Transverse colon (tissue), 4 donors: ENCODE results near the gene GSG1L. TPM values are rescaled to one million over a fixed set of nuclear protein-coding genes. Genes with fewer than 3 reads are reported as not detected.

Source experiments
- DNase-seq: peaks from one replicate; pipeline ENCODE4 v3.0.0-alpha.2; 2019
- H3K27ac ChIP-seq, 4 donors: fragments of 200-600 bp; sonication (generic); 2 replicates each; pipeline ENCODE4 v1.5.1; 2016 to 2018; ENCODE audit warnings: inconsistent platforms in 4 of 4
- H3K27me3 ChIP-seq: fragments of 200-600 bp; sonication (generic); 2 replicates; pipeline ENCODE4 v1.5.1; 2017; ENCODE audit warnings: inconsistent platforms
- H3K36me3 ChIP-seq, 4 donors: fragments of 200-600 bp; sonication (generic); 2 replicates each; pipeline ENCODE4 v1.5.1; 2017 to 2019; ENCODE audit warnings: inconsistent platforms in 4 of 4
- H3K4me1 ChIP-seq, 4 donors: fragments of 200-600 bp; sonication (generic); 2 replicates each; pipeline ENCODE4 v1.5.1; 2017 to 2020; ENCODE audit warnings: inconsistent platforms in 4 of 4
- H3K4me3 ChIP-seq, 4 donors: fragments of 200-600 bp; sonication (generic); 1 replicate in 1 of 4; 2 replicates in 3 of 4; pipeline versions ENCODE4 v1.5.1 to v1.6.1; 2017 to 2019; ENCODE audit warnings: inconsistent platforms in 4 of 4
- H3K9me3 ChIP-seq, 2 donors: fragments of 200-600 bp; sonication (generic); 2 replicates each; pipeline ENCODE4 v1.5.1; 2017 to 2019; ENCODE audit warnings: inconsistent platforms in 2 of 2
- EP300 ChIP-seq: sonication (generic); formaldehyde crosslinking; IDR thresholded peaks from one replicate; pipeline ENCODE4 v1.6.1; 2017; ENCODE audit warnings: antibody characterized with exemption, low read depth
- POLR2A ChIP-seq: fragments of 450-650 bp; IDR thresholded peaks from one replicate; pipeline ENCODE4 v1.6.1; 2016; ENCODE audit warnings: antibody characterized with exemption, mild to moderate bottlenecking, moderate library complexity
- POLR2AphosphoS5 ChIP-seq, 3 donors: sonication (generic); formaldehyde crosslinking; IDR thresholded peaks; one replicate each; pipeline ENCODE4 v1.6.1; 2016; ENCODE audit warnings: antibody characterized with exemption in 3 of 3
- WGBS, 2 donors: methylation state at CpG; one replicate each; pipeline ENCODE4 v1.1.5; 2018; ENCODE audit warnings: low coverage in 1 of 2; 5-methylcytosine and 5-hydroxymethylcytosine counted together
- in situ Hi-C, 4 donors: fragments of 200-750 bp; cut with MboI; loops; one replicate each; pipeline versions ENCODE4 v1.15.0 to v1.15.1; 2017; ENCODE audit warnings: low sequenced_read_pairs in 3 of 4, low pct_ligation_motif_present in 1 of 4, low pct_unique_long_range_greater_than_20kb in 1 of 4
- intact Hi-C: fragments of 100-400 bp; cut with DNase I; formaldehyde crosslinking; loops from one replicate; pipeline ENCODE4 v1.15.1; 2023; ENCODE audit warnings: low total_unique reads
- total RNA-seq, 4 donors: library from RNA; depleted of rRNA; stranded (reverse); fragments of >200 nt; gene quantifications; one replicate each; pipeline ENCODE4 v1.1.0, GENCODE V29; 2016
- TF ChIP-seq, protein P1 (sequence below), 5 experiments: fragments of 200-600 bp in 3 of 5; fragments of 450-650 bp in 2 of 5; sonication (generic) in 3 of 5; IDR thresholded peaks; 1 replicate in 2 of 5; 2 replicates in 3 of 5; pipeline ENCODE4 v1.5.1; 2016 to 2017; ENCODE audit warnings: antibody characterized with exemption in 5 of 5, inconsistent platforms in 3 of 5, mild to moderate bottlenecking in 2 of 5, moderate library complexity in 1 of 5

The GSG1L gene
- total RNA-seq, 4 donors from 2014 or later = not detected

GRCh38 chr16:27791404-27791719, 272.2 kb downstream of the GSG1L start:
- WGBS, 2 donors = 84% methylated on average over 6 of the region's 6 CpGs; no CpG with 5 or more reads in 1 of the 2 donors
- Histone ChIP-seq H3K9me3 (no peaks in the 10 kb centered on the region), H3K27me3 (no peaks in the 10 kb centered on the region), H3K27ac (no peak overlapping the region), H3K4me1 (no peaks in the 10 kb centered on the region), H3K36me3 (no peaks in the 10 kb centered on the region), H3K4me3 (no peak overlapping the region)
- in situ Hi-C loops (no loop called here), intact Hi-C loops (no loop called here)
- no peak for TF ChIP-seq POLR2A
- TF ChIP-seq POLR2AphosphoS5 (IDR thresholded peaks at IDR 0.05) = no peak
- no peak for TF ChIP-seq EP300
- TF ChIP-seq, protein P1, sequence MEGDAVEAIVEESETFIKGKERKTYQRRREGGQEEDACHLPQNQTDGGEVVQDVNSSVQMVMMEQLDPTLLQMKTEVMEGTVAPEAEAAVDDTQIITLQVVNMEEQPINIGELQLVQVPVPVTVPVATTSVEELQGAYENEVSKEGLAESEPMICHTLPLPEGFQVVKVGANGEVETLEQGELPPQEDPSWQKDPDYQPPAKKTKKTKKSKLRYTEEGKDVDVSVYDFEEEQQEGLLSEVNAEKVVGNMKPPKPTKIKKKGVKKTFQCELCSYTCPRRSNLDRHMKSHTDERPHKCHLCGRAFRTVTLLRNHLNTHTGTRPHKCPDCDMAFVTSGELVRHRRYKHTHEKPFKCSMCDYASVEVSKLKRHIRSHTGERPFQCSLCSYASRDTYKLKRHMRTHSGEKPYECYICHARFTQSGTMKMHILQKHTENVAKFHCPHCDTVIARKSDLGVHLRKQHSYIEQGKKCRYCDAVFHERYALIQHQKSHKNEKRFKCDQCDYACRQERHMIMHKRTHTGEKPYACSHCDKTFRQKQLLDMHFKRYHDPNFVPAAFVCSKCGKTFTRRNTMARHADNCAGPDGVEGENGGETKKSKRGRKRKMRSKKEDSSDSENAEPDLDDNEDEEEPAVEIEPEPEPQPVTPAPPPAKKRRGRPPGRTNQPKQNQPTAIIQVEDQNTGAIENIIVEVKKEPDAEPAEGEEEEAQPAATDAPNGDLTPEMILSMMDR (IDR thresholded peaks at IDR 0.05) = no peak
- no peak for DNase-seq

DNA sequence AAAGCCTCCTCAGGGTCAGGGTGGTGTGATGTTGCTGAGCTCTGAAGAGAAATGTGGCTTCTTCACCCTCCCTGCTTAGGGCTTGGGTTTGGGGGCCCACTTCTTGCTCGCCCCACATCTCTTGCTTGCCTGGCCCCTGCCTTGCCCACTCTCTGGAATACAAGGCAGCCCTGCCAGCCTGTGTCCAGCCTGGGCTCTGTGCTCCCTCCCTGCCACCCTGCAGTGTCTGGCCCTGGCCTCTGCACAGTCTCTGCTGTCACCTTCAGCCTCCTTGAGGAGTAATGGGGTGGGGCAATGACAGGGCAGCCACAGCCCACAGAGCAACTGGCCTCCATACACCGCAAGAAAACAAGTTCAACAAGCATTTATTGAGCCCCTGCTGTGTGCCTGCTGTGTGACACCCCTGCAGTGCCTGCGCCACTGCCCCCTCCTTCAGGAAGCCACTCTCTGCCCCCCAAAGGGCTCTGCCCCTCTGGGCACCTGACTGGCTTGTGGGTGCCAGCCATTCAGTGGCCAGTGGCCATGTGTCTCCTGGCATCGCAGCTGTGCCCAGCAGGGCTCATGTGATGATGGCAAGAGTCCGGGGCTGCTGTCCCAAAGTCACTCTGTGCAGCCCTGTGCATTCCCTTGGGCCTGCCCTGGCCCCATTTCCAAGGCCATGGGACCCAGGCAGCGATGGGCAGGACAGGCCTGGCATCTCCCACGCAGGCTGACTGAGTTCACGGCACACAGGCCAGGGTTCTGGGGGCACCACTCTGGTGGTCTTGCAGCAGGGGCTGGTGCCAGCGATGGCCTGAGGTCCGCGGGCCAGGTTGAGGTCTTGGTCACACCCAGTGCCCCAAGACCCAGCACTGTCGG, 272.7 kb downstream of the GSG1L start:
- in situ Hi-C loops (no loop called here), intact Hi-C loops (no loop called here)
- H3K4me1 ChIP-seq = no peaks in the 10 kb centered on the region
- H3K27ac ChIP-seq = no peak overlapping the region
- H3K4me3 ChIP-seq = no peak overlapping the region
- H3K36me3 ChIP-seq = no peaks in the 10 kb centered on the region
- H3K9me3 ChIP-seq = no peaks in the 10 kb centered on the region
- DNase-seq = no peak
- TF ChIP-seq POLR2A (no peak), POLR2AphosphoS5 (IDR thresholded peaks at IDR 0.05) (no peak), EP300 (no peak)
- TF ChIP-seq, protein P1 (IDR thresholded peaks at IDR 0.05) = no peak
- no peaks in the 10 kb centered on the region for H3K27me3 ChIP-seq
- 77% methylated on average over 6 of the region's 12 CpGs; no CpG with 5 or more reads in 1 of the 2 donors for WGBS, 2 donors

DNA sequence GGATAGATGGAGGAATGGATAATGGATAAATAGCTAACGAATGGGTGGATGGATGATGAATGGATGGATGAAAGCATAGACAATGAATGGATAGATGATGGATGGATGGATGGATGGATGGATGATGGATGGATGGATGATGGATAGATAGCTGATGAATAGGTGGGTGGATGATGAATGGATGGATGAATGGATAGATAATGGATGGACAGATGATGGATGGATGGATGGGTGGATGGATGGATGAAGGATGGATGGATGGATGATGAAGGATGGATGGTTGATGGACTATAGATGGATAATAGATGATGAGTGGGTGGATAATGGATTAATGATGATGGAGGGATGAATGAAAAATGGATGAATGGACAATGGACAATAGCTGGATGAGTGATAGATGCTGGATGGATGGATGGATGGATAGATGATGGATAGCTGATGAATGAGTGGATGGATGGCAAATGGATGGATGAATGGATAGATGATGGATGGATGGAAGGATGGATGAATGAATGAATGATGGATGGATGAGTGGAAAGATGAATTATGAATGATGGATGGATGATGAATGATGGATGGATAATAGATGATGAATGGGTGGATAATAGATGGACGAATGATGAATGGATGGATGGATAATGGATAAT, 273.8 kb downstream of the GSG1L start:
- Histone ChIP-seq H3K36me3 (no peaks in the 10 kb centered on the region), H3K4me1 (no peaks in the 10 kb centered on the region), H3K4me3 (no peak overlapping the region), H3K27me3 (no peaks in the 10 kb centered on the region), H3K27ac (no peak overlapping the region), H3K9me3 (no peaks in the 10 kb centered on the region)
- no peak for DNase-seq
- intact Hi-C loops = no loop called here
- 80 to 82% methylated on average over 2 of the region's 2 CpGs for WGBS, 2 donors
- in situ Hi-C loops = no loop called here
- no peak for TF ChIP-seq POLR2A
- no peak for TF ChIP-seq EP300
- TF ChIP-seq POLR2AphosphoS5 (IDR thresholded peaks at IDR 0.05) = no peak
- TF ChIP-seq, protein P1 (IDR thresholded peaks at IDR 0.05) = no peak

- H3K27me3 ChIP-seq = no peaks in the 10 kb centered on the region
- H3K9me3 ChIP-seq = no peaks in the 10 kb centered on the region
- no peaks in the 10 kb centered on the region for H3K36me3 ChIP-seq
- 87 to 98% methylated on average over 1 of the region's 1 CpG for WGBS, 2 donors
- H3K4me3 ChIP-seq = no peak overlapping the region
- in situ Hi-C loops (no loop called here), intact Hi-C loops (no loop called here)
- no peaks in the 10 kb centered on the region for H3K4me1 ChIP-seq
- no peak overlapping the region for H3K27ac ChIP-seq
- no peak for TF ChIP-seq POLR2A
- no peak for DNase-seq
Observed at GRCh38 chr16:27789150-27789549, 274.4 kb downstream of the GSG1L start.
